Panc1 (cell line): ENCODE results near the gene KCNK10. TPM values are rescaled to one million over a fixed set of nuclear protein-coding genes. Genes with fewer than 3 reads are reported as not detected.

Experiments used
- ATAC-seq: fragments of 200-7000 bp; cut with Tn5 transposase; 2 replicates; pipeline ENCODE4 v1.9.1; 2020; ENCODE audit warnings: mild to moderate bottlenecking, moderate library complexity
- BruUV-seq: library from RNA; stranded (reverse); fragments of 400-500 nt; replicated peaks from 2 replicates; lab custom pipeline; 2021; lab: Mats Ljungman, UMichigan
- CTCF ChIA-PET: fragments of 300-600 bp; sonication (Branson Sonifier 250); formaldehyde crosslinking; loops from one replicate; lab custom pipeline; 2022; ENCODE audit warnings: antibody characterized with exemption; lab: Charles Lee
- POLR2A ChIA-PET: fragments of 300-600 bp; sonication (Branson Sonifier 250); formaldehyde crosslinking; loops from one replicate; lab custom pipeline; 2022; ENCODE audit warnings: antibody characterized with exemption; lab: Charles Lee
- DNase-seq: peaks from one replicate; pipeline ENCODE4 v3.0.0-alpha.2; 2010; ENCODE audit warnings: low read depth, low spot score
- H3K27ac ChIP-seq: 2 replicates; pipeline ENCODE4 v1.5.1; 2011; ENCODE audit warnings: mild to moderate bottlenecking, low read length, inconsistent platforms
- H3K27me3 ChIP-seq: fragments of 200-500 bp; sonication (Bioruptor generic); 2 replicates; pipeline ENCODE4 v1.6.0; 2014; ENCODE audit warnings: low read length, inconsistent platforms; ENCODE audit not compliant: control insufficient read depth, insufficient read depth
- H3K36me3 ChIP-seq: fragments of 200-500 bp; sonication (Bioruptor generic); 2 replicates; pipeline ENCODE4 v1.5.1; 2014; ENCODE audit warnings: inconsistent platforms, mild to moderate bottlenecking, low read length, moderate library complexity; ENCODE audit not compliant: control insufficient read depth, insufficient read depth
- H3K4me1 ChIP-seq: 2 replicates; pipeline ENCODE4 v1.5.1; 2011; ENCODE audit warnings: inconsistent platforms, mild to moderate bottlenecking, low read length, moderate library complexity; ENCODE audit not compliant: control insufficient read depth, insufficient read depth
- H3K4me3 ChIP-seq, 2 experiments: 2 replicates each; pipeline ENCODE4 v1.5.1; 2011 to 2012; ENCODE audit warnings: low read depth in 2 of 2, low read length in 2 of 2, mild to moderate bottlenecking in 2 of 2, inconsistent platforms in 1 of 2, moderate library complexity in 1 of 2
- H3K9me3 ChIP-seq: fragments of 200-500 bp; sonication (Bioruptor generic); 2 replicates; pipeline ENCODE4 v1.5.1; 2014; ENCODE audit warnings: low read depth, mild to moderate bottlenecking, inconsistent platforms, low read length, moderate library complexity; ENCODE audit not compliant: control insufficient read depth, insufficient read depth
- CTCF ChIP-seq: fragments of 450-650 bp; IDR thresholded peaks from 2 replicates; pipeline ENCODE4 v1.5.1; 2017; ENCODE audit warnings: mild to moderate bottlenecking
- POLR2AphosphoS5 ChIP-seq: IDR thresholded peaks from 2 replicates; pipeline ENCODE4 v1.6.1; 2012; ENCODE audit warnings: mild to moderate bottlenecking, low read depth, low read length, moderate library complexity
- SIN3A ChIP-seq: IDR thresholded peaks from 2 replicates; pipeline ENCODE4 v1.6.1; 2012; ENCODE audit warnings: low read depth, mild to moderate bottlenecking, low read length, moderate library complexity, borderline replicate concordance; ENCODE audit not compliant: insufficient read depth
- TCF7L2 ChIP-seq: IDR thresholded peaks from 2 replicates; pipeline ENCODE4 v1.6.1; 2011; ENCODE audit warnings: mild to moderate bottlenecking, low read depth, low read length, inconsistent platforms
- in situ Hi-C: cut with HindIII; loops from 2 replicates; pipeline ENCODE4 v1.10.0; 2016; ENCODE audit warnings: low sequenced_read_pairs, low pct_unique_long_range_greater_than_20kb
- intact Hi-C: fragments of 100-400 bp; cut with micrococcal nuclease; formaldehyde crosslinking; loops from one replicate; pipeline ENCODE4 v1.10.0; 2022; ENCODE audit not compliant: unreplicated experiment
- total RNA-seq: library from RNA; stranded (reverse); gene quantifications from one replicate; pipeline ENCODE4 v1.2.1, GENCODE V29; 2021; ENCODE audit not compliant: unreplicated experiment
- TF ChIP-seq, protein P1 (sequence below), 2 experiments: IDR thresholded peaks; 2 replicates each; pipeline ENCODE4 v1.6.1; 2011 to 2012; ENCODE audit warnings: low read depth in 2 of 2, control low read depth in 1 of 2, low read length in 1 of 2, mild to moderate bottlenecking in 1 of 2, moderate library complexity in 1 of 2; ENCODE audit not compliant: insufficient read depth in 1 of 2

KCNK10 gene
- total RNA-seq, 1 experiment from 2014 or later = 0.28 TPM

DNA sequence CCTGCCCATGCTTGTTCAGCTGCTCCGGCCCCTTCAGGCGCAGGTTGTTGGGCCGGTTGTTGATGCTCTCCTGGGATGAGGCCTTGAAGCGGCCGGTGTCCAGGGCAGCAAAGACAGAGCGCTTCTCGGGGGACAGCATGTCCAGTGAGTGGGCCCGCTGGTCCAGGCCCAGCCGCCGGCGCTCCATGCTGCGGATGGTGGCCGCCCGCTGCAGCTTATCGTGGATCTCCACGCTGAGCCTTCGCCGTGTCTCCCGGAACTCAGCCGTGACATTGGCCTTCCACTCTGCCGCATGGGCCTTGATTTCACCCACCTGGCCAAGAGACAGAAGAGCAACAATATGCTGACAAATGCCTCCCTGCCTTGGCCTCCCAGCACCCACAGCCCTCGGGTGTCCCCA is 137.2 kb downstream of the KCNK10 start:
- Histone ChIP-seq H3K27ac (no peak overlapping the region), H3K36me3 (no peaks in the 10 kb centered on the region), H3K9me3 (no peaks in the 10 kb centered on the region), H3K4me1 (0 out of 2 replicates have a peak, but pooled peaks cover 2% of the 10 kb centered on the region), H3K4me3 (no peak overlapping the region), H3K27me3 (no peaks in the 10 kb centered on the region)
- no peak for DNase-seq
- ChIA-PET POLR2A (no interaction called here), CTCF (no interaction called here)
- ATAC-seq = no peak
- intact Hi-C loops (loop anchor here (5.0 to 10.0 kb wide), 3 partner anchors 196 to 251 kb away; no protein-coding TSS in a partner anchor), in situ Hi-C loops (no loop called here)
- TF ChIP-seq POLR2AphosphoS5 = no peak
- no peak for TF ChIP-seq CTCF
- no peak for TF ChIP-seq SIN3A
- TF ChIP-seq TCF7L2 = no peak
- TF ChIP-seq, protein P1, sequence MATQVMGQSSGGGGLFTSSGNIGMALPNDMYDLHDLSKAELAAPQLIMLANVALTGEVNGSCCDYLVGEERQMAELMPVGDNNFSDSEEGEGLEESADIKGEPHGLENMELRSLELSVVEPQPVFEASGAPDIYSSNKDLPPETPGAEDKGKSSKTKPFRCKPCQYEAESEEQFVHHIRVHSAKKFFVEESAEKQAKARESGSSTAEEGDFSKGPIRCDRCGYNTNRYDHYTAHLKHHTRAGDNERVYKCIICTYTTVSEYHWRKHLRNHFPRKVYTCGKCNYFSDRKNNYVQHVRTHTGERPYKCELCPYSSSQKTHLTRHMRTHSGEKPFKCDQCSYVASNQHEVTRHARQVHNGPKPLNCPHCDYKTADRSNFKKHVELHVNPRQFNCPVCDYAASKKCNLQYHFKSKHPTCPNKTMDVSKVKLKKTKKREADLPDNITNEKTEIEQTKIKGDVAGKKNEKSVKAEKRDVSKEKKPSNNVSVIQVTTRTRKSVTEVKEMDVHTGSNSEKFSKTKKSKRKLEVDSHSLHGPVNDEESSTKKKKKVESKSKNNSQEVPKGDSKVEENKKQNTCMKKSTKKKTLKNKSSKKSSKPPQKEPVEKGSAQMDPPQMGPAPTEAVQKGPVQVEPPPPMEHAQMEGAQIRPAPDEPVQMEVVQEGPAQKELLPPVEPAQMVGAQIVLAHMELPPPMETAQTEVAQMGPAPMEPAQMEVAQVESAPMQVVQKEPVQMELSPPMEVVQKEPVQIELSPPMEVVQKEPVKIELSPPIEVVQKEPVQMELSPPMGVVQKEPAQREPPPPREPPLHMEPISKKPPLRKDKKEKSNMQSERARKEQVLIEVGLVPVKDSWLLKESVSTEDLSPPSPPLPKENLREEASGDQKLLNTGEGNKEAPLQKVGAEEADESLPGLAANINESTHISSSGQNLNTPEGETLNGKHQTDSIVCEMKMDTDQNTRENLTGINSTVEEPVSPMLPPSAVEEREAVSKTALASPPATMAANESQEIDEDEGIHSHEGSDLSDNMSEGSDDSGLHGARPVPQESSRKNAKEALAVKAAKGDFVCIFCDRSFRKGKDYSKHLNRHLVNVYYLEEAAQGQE (IDR thresholded peaks at IDR 0.05; ENCODE audit: insufficient read depth in 1 of 2, low read depth in 2 of 2, low read length in 1 of 2) = no peak
- no TSS peak for BruUV-seq

DNA sequence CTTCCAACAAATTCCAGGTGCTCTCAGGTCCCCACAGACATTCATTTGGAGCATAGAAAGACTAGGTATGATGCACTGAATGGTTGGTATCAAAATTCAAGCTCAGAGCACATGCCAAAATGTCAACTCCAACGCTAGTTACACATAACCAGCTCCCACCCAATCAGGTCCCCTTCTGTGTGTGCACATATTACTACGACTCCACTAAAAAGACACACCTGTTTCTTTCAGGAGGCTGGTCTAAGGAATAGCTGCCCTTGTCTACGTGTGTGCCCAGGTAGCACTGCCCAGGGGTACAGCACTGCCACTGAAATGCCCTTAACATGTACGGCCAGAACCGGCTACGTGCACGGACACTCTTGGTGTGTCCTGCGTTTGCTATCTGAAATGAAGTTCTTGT is 138.1 kb downstream of the KCNK10 start:
- no peaks in the 10 kb centered on the region for H3K36me3 ChIP-seq
- in situ Hi-C loops (no loop called here), intact Hi-C loops (loop anchor here (5.0 to 10.0 kb wide), 3 partner anchors 197 to 252 kb away; no protein-coding TSS in a partner anchor)
- ATAC-seq (no peak), DNase-seq (no peak)
- no peak overlapping the region for H3K4me3 ChIP-seq
- CTCF ChIA-PET = no interaction called here
- no TSS peak for BruUV-seq
- no peak for TF ChIP-seq SIN3A
- TF ChIP-seq CTCF = no peak
- TF ChIP-seq TCF7L2 = no peak
- H3K9me3 ChIP-seq = no peaks in the 10 kb centered on the region
- POLR2A ChIA-PET = no interaction called here
- H3K4me1 ChIP-seq = 0 out of 2 replicates have a peak, but pooled peaks cover 2% of the 10 kb centered on the region
- H3K27ac ChIP-seq = no peak overlapping the region
- H3K27me3 ChIP-seq = no peaks in the 10 kb centered on the region
